Fibroblast of lung (primary cell): ENCODE data around the gene CLEC16A. TPM values are rescaled to one million over a fixed set of nuclear protein-coding genes. Genes with fewer than 3 reads are reported as not detected.

Experiments used
- DNase-seq, 2 donors: peaks; one replicate each; pipeline versions ENCODE4 v3.0.0 to v3.0.0-alpha.2; 2010; ENCODE audit warnings: low read depth in 2 of 2
- H2AFZ ChIP-seq: 2 replicates; pipeline ENCODE4 v1.5.1; 2012; ENCODE audit warnings: low read length, control low read depth, inconsistent platforms
- H3K27ac ChIP-seq: 2 replicates; pipeline ENCODE4 v1.5.1; 2011; ENCODE audit warnings: low read length, control low read depth; ENCODE audit not compliant: insufficient read depth
- H3K27me3 ChIP-seq: 2 replicates; pipeline ENCODE4 v1.5.1; 2011; ENCODE audit warnings: mild to moderate bottlenecking, low read length; ENCODE audit not compliant: control insufficient read depth, insufficient read depth
- H3K36me3 ChIP-seq: 2 replicates; pipeline ENCODE4 v1.5.1; 2011; ENCODE audit warnings: low read length; ENCODE audit not compliant: control insufficient read depth, insufficient read depth
- H3K4me1 ChIP-seq: 2 replicates; pipeline ENCODE4 v1.5.1; 2011; ENCODE audit warnings: low read length; ENCODE audit not compliant: control insufficient read depth, insufficient read depth; ENCODE audit errors: extremely low read depth
- H3K4me2 ChIP-seq: 2 replicates; pipeline ENCODE4 v1.5.1; 2011; ENCODE audit warnings: low read length, control low read depth; ENCODE audit not compliant: insufficient read depth; ENCODE audit errors: extremely low read depth
- H3K4me3 ChIP-seq, 4 experiments: fragments of 200-600 bp in 1 of 4; sonication (generic) in 1 of 4; replicated peaks in 1 of 4; 2 replicates each; pipeline ENCODE4 v1.5.1; 2011 to 2016; ENCODE audit warnings: low read length in 4 of 4, low read depth in 3 of 4, mild to moderate bottlenecking in 3 of 4, control low read depth in 2 of 4, inconsistent platforms in 1 of 4, mixed read lengths in 1 of 4; ENCODE audit not compliant: insufficient read depth in 1 of 4; ENCODE audit errors: control extremely low read depth in 1 of 4
- H3K79me2 ChIP-seq: 2 replicates; pipeline ENCODE4 v1.5.1; 2012; ENCODE audit warnings: mild to moderate bottlenecking, low read length, inconsistent platforms; ENCODE audit not compliant: control insufficient read depth, insufficient read depth
- H3K9ac ChIP-seq: 2 replicates; pipeline ENCODE4 v1.5.1; 2011; ENCODE audit warnings: mild to moderate bottlenecking, low read length, control low read depth; ENCODE audit not compliant: insufficient read depth
- H3K9me3 ChIP-seq: 2 replicates; pipeline ENCODE4 v1.5.1; 2012; ENCODE audit warnings: low read depth, low read length; ENCODE audit not compliant: control insufficient read depth, insufficient read depth
- H4K20me1 ChIP-seq: 2 replicates; pipeline ENCODE4 v1.5.1; 2011; ENCODE audit warnings: low read length; ENCODE audit not compliant: control insufficient read depth, insufficient read depth; ENCODE audit errors: extremely low read depth
- EZH2 ChIP-seq: IDR thresholded peaks from 2 replicates; pipeline ENCODE4 v1.5.1; 2012; ENCODE audit warnings: low read length, control low read depth, mild to moderate bottlenecking; ENCODE audit errors: missing control alignments
- polyA minus RNA-seq: library from RNA; depleted of rRNA, polyadenylated mRNA; stranded (reverse); fragments of >200 nt; gene quantifications from 2 replicates; pipeline ENCODE4 v1.2.3, GENCODE V29; 2011; ENCODE audit warnings: low replicate concordance
- polyA plus RNA-seq, 2 donors: library from polyadenylated mRNA; depleted of rRNA in 1 of 2; stranded (reverse) in 1 of 2; unstranded in 1 of 2; fragments of >200 nt; gene quantifications; 2 replicates each; pipeline ENCODE4 v1.2.1, GENCODE V29; 2011 to 2012; ENCODE audit warnings: missing spikeins in 1 of 2
- total RNA-seq: library from RNA; depleted of rRNA; stranded (reverse); fragments of >200 nt; gene quantifications from 2 replicates; pipeline ENCODE4 v1.2.1, GENCODE V29; 2014
- TF ChIP-seq, protein P1 (sequence below), 2 donors: IDR thresholded peaks in 1 of 2; conservative IDR thresholded peaks in 1 of 2; 1 replicate in 1 of 2; 2 replicates in 1 of 2; pipeline ENCODE4 v1.5.1; 2011 to 2012; ENCODE audit warnings: low read length in 2 of 2, control low read depth in 1 of 2, inconsistent platforms in 1 of 2, low read depth in 1 of 2, mild to moderate bottlenecking in 1 of 2

The CLEC16A gene, protein sequence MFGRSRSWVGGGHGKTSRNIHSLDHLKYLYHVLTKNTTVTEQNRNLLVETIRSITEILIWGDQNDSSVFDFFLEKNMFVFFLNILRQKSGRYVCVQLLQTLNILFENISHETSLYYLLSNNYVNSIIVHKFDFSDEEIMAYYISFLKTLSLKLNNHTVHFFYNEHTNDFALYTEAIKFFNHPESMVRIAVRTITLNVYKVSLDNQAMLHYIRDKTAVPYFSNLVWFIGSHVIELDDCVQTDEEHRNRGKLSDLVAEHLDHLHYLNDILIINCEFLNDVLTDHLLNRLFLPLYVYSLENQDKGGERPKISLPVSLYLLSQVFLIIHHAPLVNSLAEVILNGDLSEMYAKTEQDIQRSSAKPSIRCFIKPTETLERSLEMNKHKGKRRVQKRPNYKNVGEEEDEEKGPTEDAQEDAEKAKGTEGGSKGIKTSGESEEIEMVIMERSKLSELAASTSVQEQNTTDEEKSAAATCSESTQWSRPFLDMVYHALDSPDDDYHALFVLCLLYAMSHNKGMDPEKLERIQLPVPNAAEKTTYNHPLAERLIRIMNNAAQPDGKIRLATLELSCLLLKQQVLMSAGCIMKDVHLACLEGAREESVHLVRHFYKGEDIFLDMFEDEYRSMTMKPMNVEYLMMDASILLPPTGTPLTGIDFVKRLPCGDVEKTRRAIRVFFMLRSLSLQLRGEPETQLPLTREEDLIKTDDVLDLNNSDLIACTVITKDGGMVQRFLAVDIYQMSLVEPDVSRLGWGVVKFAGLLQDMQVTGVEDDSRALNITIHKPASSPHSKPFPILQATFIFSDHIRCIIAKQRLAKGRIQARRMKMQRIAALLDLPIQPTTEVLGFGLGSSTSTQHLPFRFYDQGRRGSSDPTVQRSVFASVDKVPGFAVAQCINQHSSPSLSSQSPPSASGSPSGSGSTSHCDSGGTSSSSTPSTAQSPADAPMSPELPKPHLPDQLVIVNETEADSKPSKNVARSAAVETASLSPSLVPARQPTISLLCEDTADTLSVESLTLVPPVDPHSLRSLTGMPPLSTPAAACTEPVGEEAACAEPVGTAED
- total RNA-seq (17.2 and 22.0 TPM in 2 replicates), polyA plus RNA-seq (9.1 and 15.3 TPM in 2 replicates), polyA minus RNA-seq (53.8 and 83.9 TPM in 2 replicates)
- 10.4 and 14.7 TPM in 2 replicates for polyA plus RNA-seq (2012)

DNA sequence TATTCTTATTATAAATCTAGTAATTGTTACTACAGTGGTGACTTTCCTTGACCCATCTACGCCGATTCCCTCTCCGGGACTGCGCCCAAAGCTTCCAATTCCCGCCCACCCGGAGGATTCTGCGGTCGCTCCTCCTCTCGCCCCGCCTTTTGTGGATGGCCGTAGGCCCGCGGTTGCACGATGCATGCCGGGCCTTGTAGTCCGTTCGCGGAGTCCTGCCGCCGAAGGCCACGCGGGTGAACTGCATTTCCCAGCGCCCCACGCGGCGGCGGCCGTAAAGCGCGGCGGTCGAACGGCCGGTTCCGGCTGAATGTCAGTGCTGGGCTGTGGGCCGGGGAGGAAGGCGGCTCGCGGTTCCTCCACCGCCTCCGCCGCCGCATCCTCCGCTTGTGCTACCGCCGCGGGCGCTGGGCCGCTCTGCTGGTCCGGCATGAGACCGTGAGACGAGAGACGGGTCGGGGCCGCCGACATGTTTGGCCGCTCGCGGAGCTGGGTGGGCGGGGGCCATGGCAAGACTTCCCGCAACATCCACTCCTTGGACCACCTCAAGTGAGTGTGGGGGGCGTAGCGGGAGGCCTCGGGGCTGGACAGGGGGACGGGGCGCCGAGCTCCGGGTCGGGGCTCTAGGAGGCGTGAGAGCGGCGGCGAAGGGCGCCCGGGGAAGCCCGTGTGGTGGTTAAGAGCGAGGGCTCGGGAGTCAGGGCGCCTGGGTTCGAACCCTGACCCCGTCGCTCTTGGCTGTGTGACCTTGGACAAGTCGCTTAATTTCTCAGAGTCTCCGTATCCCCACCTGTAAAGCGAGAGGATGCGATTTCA lies at the start of gene CLEC16A:
TSS of gene CLEC16A (plus strand) at position 316 of the 816 bp plus-strand sequence. CDS start at position 470, 154 bp downstream.
- Histone ChIP-seq H2AFZ (peak within 1 kb of the TSS; percentile 63), H3K79me2 (peaks cover 43% of the 10 kb centered on the region)

DNA sequence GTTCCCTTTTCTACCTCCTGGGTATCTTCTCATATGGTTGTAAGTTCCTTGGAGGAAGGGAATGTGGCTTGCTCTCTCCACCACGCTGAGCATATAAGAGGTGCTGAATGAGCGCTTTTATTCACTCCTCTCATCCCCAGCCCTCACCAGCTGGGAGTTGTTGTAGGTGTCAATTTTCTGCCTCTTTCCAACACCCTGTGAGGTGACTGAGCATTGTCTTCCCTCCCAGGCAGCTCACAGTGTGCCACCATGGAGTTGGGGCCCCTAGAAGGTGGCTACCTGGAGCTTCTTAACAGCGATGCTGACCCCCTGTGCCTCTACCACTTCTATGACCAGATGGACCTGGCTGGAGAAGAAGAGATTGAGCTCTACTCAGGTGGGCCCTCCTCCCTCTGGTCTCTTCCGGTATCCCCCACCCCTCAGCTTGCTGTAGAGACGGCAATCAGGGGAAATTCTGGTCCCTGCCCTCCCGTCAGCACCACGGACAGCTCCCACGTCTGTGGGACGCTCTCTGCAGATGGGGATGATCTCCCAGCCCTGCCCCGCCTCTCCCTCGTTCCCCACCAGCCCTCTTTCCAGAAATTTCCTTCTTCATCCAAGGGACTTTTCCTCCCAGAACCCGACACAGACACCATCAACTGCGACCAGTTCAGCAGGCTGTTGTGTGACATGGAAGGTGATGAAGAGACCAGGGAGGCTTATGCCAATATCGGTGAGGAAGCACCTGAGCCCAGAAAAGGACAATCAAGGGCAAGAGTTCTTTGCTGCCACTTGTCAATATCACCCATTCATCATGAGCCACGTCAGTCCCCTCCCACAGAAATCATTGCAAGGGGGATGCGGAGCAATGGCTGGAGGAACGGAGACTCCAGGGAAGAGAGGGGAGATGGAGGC lies 49.1 kb upstream of the CLEC16A start:
- H2AFZ ChIP-seq, result no peak overlapping the region
- no peak overlapping the region for H3K9ac ChIP-seq
- H3K4me2 ChIP-seq, result no peak overlapping the region
- H3K79me2 ChIP-seq, result no peaks in the 10 kb centered on the region
- no peaks in the 10 kb centered on the region for H3K27me3 ChIP-seq
- no peaks in the 10 kb centered on the region for H3K9me3 ChIP-seq
- no peaks in the 10 kb centered on the region for H3K36me3 ChIP-seq
- H3K4me3 ChIP-seq, result no peak overlapping the region
- no peaks in the 10 kb centered on the region for H4K20me1 ChIP-seq
- no peak for TF ChIP-seq EZH2
- TF ChIP-seq, protein P1, sequence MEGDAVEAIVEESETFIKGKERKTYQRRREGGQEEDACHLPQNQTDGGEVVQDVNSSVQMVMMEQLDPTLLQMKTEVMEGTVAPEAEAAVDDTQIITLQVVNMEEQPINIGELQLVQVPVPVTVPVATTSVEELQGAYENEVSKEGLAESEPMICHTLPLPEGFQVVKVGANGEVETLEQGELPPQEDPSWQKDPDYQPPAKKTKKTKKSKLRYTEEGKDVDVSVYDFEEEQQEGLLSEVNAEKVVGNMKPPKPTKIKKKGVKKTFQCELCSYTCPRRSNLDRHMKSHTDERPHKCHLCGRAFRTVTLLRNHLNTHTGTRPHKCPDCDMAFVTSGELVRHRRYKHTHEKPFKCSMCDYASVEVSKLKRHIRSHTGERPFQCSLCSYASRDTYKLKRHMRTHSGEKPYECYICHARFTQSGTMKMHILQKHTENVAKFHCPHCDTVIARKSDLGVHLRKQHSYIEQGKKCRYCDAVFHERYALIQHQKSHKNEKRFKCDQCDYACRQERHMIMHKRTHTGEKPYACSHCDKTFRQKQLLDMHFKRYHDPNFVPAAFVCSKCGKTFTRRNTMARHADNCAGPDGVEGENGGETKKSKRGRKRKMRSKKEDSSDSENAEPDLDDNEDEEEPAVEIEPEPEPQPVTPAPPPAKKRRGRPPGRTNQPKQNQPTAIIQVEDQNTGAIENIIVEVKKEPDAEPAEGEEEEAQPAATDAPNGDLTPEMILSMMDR (conservative IDR thresholded peaks at IDR 0.05 in 1 of 2, IDR thresholded peaks at IDR 0.05 in 1 of 2; ENCODE audit: low read depth in 1 of 2, low read length in 2 of 2), result no peak
- no peak overlapping the region for H3K27ac ChIP-seq
- DNase-seq, result peak; percentile 32 to 33
- no peaks in the 10 kb centered on the region for H3K4me1 ChIP-seq

More for the DNA sequence above, at the start of gene CLEC16A:
- Histone ChIP-seq H3K27me3 (no peaks in the 10 kb centered on the region), H3K4me2 (peak within 1 kb of the TSS; percentile 90), H3K36me3 (no peaks in the 10 kb centered on the region), H3K27ac (peak within 1 kb of the TSS; percentile 46), H3K4me3 (peak within 1 kb of the TSS; percentile 66 to 88 (median 78)), H4K20me1 (peaks cover 2% of the 10 kb centered on the region), H3K4me1 (peaks cover 6% of the 10 kb centered on the region), H3K9ac (peak within 1 kb of the TSS; percentile 82), H3K9me3 (no peaks in the 10 kb centered on the region)
- TF ChIP-seq, protein P1 (conservative IDR thresholded peaks at IDR 0.05 in 1 of 2, IDR thresholded peaks at IDR 0.05 in 1 of 2; ENCODE audit: low read depth in 1 of 2, low read length in 2 of 2), result no peak
- TF ChIP-seq EZH2, result no peak
- DNase-seq, result peak; percentile 95 to 97
